ENCODE results near the gene VSIR.

VSIR gene

GRCh38 chr10:71763352-71764127, 9.8 kb downstream of the VSIR start:
- no peak for DNase-seq

- DNase-seq = no peak
Measured at GRCh38 chr10:71762324-71762723, 11.0 kb downstream of the VSIR start.

- DNase-seq = no peak
Measured at GRCh38 chr10:71761541-71762113, 11.7 kb downstream of the VSIR start.

GRCh38 chr10:71761105-71761511, 12.2 kb downstream of the VSIR start:
- peak; percentile 82 for DNase-seq

GRCh38 chr10:71757399-71757922, 15.9 kb downstream of the VSIR start:
- no peak for DNase-seq

GRCh38 chr10:71756311-71757191, 16.8 kb downstream of the VSIR start:
- DNase-seq = no peak

GRCh38 chr10:71755179-71755879, 18.0 kb downstream of the VSIR start:
- no peak for DNase-seq

- no peak for DNase-seq
Measured at GRCh38 chr10:71754562-71754961, 18.8 kb downstream of the VSIR start.

- DNase-seq = no peak
Measured at GRCh38 chr10:71753960-71754505, 19.3 kb downstream of the VSIR start.

- DNase-seq = no peak
Measured at GRCh38 chr10:71753091-71753959, 20.0 kb downstream of the VSIR start.

GRCh38 chr10:71752391-71753090, 20.8 kb downstream of the VSIR start:
- DNase-seq = no peak

- DNase-seq = no peak
Measured at GRCh38 chr10:71751515-71752224, 21.6 kb downstream of the VSIR start.

GRCh38 chr10:71750986-71751385, 22.3 kb downstream of the VSIR start:
- DNase-seq = no peak

- no peak for DNase-seq
Measured at GRCh38 chr10:71750124-71750841, 23.0 kb downstream of the VSIR start.

GRCh38 chr10:71749396-71749795, 23.9 kb downstream of the VSIR start:
- DNase-seq = no peak

GRCh38 chr10:71748671-71749191, 24.6 kb downstream of the VSIR start:
- DNase-seq = peak; percentile 88

- DNase-seq = no peak
Measured at GRCh38 chr10:71747551-71748523, 25.5 kb downstream of the VSIR start.

GRCh38 chr10:71747039-71747531, 26.2 kb downstream of the VSIR start:
- DNase-seq = no peak
